ENCODE results near the gene EMC10. TPM values are rescaled to one million over a fixed set of nuclear protein-coding genes. Genes with fewer than 3 reads are reported as not detected.

Gene EMC10
- polyA plus RNA-seq, 1 of the 3 experiments (the other 2 are of a cell fraction): 218 TPM

DNA sequence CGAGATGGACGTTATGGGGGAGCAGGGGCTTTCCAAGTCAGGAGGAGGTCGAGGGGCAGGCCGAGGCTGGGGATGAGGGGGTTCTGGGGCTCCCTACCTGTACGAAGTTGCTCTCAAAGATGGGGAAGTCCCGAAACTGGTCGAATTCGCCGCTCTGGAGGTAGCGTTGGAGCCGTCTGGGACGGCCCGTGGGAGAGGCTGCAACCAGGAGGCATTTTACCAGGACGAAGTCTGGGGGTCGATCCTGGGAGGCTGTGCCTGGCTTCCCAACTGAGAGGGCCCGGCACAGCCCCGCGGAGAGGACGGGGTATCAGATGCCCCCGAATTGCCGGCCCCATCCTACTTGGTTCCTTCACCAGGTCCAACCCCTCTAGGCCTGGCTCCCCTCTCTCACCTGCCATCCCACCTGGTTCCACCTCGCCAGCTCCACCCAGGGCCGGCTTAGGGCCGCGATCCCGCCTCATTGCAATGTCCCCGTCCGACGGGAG lies 527 bp upstream of the EMC10 start:
- Histone ChIP-seq H3K4me2 (no peak overlapping the region), H3K27me3 (ENCODE audit: insufficient read depth) (no peaks in the 10 kb centered on the region), H3K36me3 (replicated peaks in 1 of 2; ENCODE audit: control insufficient read depth in 1 of 2, insufficient read depth in 2 of 2, low read length in 1 of 2) (peaks cover 7 to 17% of the 10 kb centered on the region in 2 experiments), H3K9ac (no peak overlapping the region), H3K27ac (ENCODE audit: low read depth in 2 of 2, low read length in 1 of 2) (no peak overlapping the region), H2AFZ (ENCODE audit: low read depth) (no peak overlapping the region), H3K79me2 (ENCODE audit: insufficient read depth) (peaks cover 16% of the 10 kb centered on the region), H3F3A (replicated peaks; ENCODE audit: insufficient read depth) (peaks cover 15% of the 10 kb centered on the region), H3K4me1 (ENCODE audit: control insufficient read depth in 1 of 2, insufficient read depth in 2 of 2, low read depth in 1 of 2, low read length in 1 of 2) (peaks cover 6 to 9% of the 10 kb centered on the region in 2 experiments; a peak in 2 of 4 replicates), H3K9me3 (no peaks in the 10 kb centered on the region), H3K9me2 (no peaks in the 10 kb centered on the region), H3K4me3 (ENCODE audit: low read depth in 2 of 2, low read length in 1 of 2) (no peak overlapping the region; a peak in 1 of 4 replicates), H4K20me1 (ENCODE audit: insufficient read depth) (no peaks in the 10 kb centered on the region)
- CTCF ChIA-PET: no interaction called here
- no peak for DNase-seq
- POLR2A ChIA-PET: no interaction called here
- TF ChIP-seq FOSL2 (IDR thresholded peaks at IDR 0.05; ENCODE audit: borderline replicate concordance, low read depth) (no peak), CTCF (IDR thresholded peaks at IDR 0.05) (no peak), SMC3 (IDR thresholded peaks at IDR 0.05; ENCODE audit: low read depth, low read length) (no peak), REST (IDR thresholded peaks at IDR 0.05; ENCODE audit: low read depth, low read length) (no peak), POLR2AphosphoS5 (IDR thresholded peaks at IDR 0.05; ENCODE audit: low read depth, low read length) (no peak), FOXJ3 (CRISPR knock-in tag; IDR thresholded peaks at IDR 0.05) (no peak), CHD2 (IDR thresholded peaks at IDR 0.05; ENCODE audit: low read length, partially characterized antibody) (no peak), JUND (IDR thresholded peaks at IDR 0.05) (no peak), EP300 (IDR thresholded peaks at IDR 0.05; ENCODE audit: borderline replicate concordance in 1 of 2, low read depth in 1 of 2, low read length in 1 of 2) (no peak), RAD21 (IDR thresholded peaks at IDR 0.05; ENCODE audit: low read length) (no peak), RXRA (IDR thresholded peaks at IDR 0.05; ENCODE audit: borderline replicate concordance, low read depth) (no peak), RCOR1 (IDR thresholded peaks at IDR 0.05; ENCODE audit: low read length) (no peak), GATA2 (CRISPR knock-in tag; IDR thresholded peaks at IDR 0.05) (no peak), RFX5 (IDR thresholded peaks at IDR 0.05; ENCODE audit: low read length) (no peak), TCF12 (IDR thresholded peaks at IDR 0.05) (no peak), TEAD4 (IDR thresholded peaks at IDR 0.05; ENCODE audit: borderline replicate concordance, insufficient read depth) (no peak)
- WGBS (ENCODE audit: low lambda C conversion rate): 87% methylated on average over 17 of the region's 29 CpGs

Measured in SK-N-SH (cell line).